ENCODE measurements around the gene CPEB2. TPM values are rescaled to one million over a fixed set of nuclear protein-coding genes. Genes with fewer than 3 reads are reported as not detected.

CPEB2 gene
- total and polyA plus RNA-seq, 9 of the 15 experiments (the other 6 are each of a cell fraction or from before 2014, with no cell fraction given), result 0.39 to 3.0 (median 1.4) TPM

DNA sequence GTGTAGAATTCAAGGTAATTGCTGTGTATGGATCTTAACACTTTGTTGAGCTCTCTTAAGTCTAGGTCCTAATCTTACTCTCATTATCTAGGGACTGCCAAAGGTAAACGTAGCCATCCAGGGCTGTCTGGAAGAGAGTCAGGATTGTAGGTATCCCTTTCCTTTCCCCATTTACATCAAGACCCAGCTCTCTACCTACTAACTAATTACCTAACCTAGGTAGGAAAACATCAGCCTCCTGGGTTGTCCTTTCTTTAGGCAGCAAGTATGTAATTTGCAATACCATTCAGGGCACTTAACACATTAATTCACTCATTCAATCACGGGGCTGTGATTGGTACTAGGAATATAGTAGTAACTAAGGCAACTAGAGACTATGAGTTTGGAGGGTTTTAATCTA, 15.2 kb upstream of the CPEB2 start:
- Histone ChIP-seq H3K9ac (ENCODE audit: insufficient read depth in 1 of 2, low read depth in 2 of 2, low read length in 2 of 2) (no peak overlapping the region), H3K4me3 (no peak overlapping the region), H3K9me1 (ENCODE audit: control insufficient read depth, insufficient read depth, low read length) (no peaks in the 10 kb centered on the region), H4K20me1 (replicated peaks; ENCODE audit: control insufficient read depth, insufficient read depth, low read length) (no peaks in the 10 kb centered on the region), H3K4me2 (ENCODE audit: insufficient read depth, low read length) (no peak overlapping the region), H3K27ac (ENCODE audit: extremely low read depth, low read depth, low read length) (no peak overlapping the region), H3K27me3 (ENCODE audit: control insufficient read depth in 2 of 2, insufficient read depth in 2 of 2, low read length in 2 of 2) (0 out of 5 replicates have a peak, but pooled peaks cover 0 to 2% of the 10 kb centered on the region in 2 experiments), H3K9me3 (replicated peaks; ENCODE audit: control insufficient read depth, insufficient read depth, low read depth, low read length) (no peaks in the 10 kb centered on the region), H3K79me2 (ENCODE audit: control insufficient read depth, insufficient read depth, low read length) (no peaks in the 10 kb centered on the region), H2AFZ (ENCODE audit: low read depth, low read length) (no peak overlapping the region), H3K36me3 (ENCODE audit: control insufficient read depth, insufficient read depth, low read length) (no peaks in the 10 kb centered on the region), H3K4me1 (replicated peaks in 1 of 2; ENCODE audit: control insufficient read depth in 2 of 2, insufficient read depth in 2 of 2, low read length in 2 of 2) (no peaks in the 10 kb centered on the region)
- TF ChIP-seq SAP30 (IDR thresholded peaks at IDR 0.05; ENCODE audit: borderline replicate concordance, insufficient read depth, low read depth, low read length, poor library complexity, severe bottlenecking) (no peak), SIX5 (IDR thresholded peaks at IDR 0.05; ENCODE audit: borderline replicate concordance in 1 of 2, insufficient read depth in 1 of 2, low read depth in 1 of 2, low read length in 2 of 2) (no peak), NR3C1 (CRISPR knock-in tag; IDR thresholded peaks at IDR 0.05) (no peak), ZNF584 (CRISPR knock-in tag; IDR thresholded peaks at IDR 0.05; ENCODE audit: low read depth) (no peak), ILF3 (IDR thresholded peaks at IDR 0.05; ENCODE audit: borderline replicate concordance) (no peak), MYNN (IDR thresholded peaks at IDR 0.05) (no peak), MYNN (CRISPR knock-in tag; IDR thresholded peaks at IDR 0.05) (no peak), MBD2 (IDR thresholded peaks at IDR 0.05; ENCODE audit: borderline replicate concordance, low read depth) (no peak), GTF2E2 (tag; IDR thresholded peaks at IDR 0.05) (no peak), CBX5 (IDR thresholded peaks at IDR 0.05; ENCODE audit: borderline replicate concordance, low read depth) (no peak), ETV6 (IDR thresholded peaks at IDR 0.05; ENCODE audit: borderline replicate concordance in 1 of 2, low read depth in 2 of 2, low read length in 1 of 2) (no peak), ETV6 (CRISPR knock-in tag; IDR thresholded peaks at IDR 0.05; ENCODE audit: borderline replicate concordance) (no peak), KDM5B (IDR thresholded peaks at IDR 0.05; ENCODE audit: insufficient replicate concordance, low read depth, low read length) (no peak), SETDB1 (IDR thresholded peaks at IDR 0.05; ENCODE audit: low read length) (no peak), SP1 (CRISPR knock-in tag; IDR thresholded peaks at IDR 0.05) (no peak), MTF1 (CRISPR knock-in tag; IDR thresholded peaks at IDR 0.05; ENCODE audit: borderline replicate concordance) (no peak), RUNX1 (IDR thresholded peaks at IDR 0.05; ENCODE audit: low read depth) (no peak), TRIM24 (IDR thresholded peaks at IDR 0.05) (no peak), GABPB2 (CRISPR knock-in tag; conservative IDR thresholded peaks at IDR 0.05) (no peak), NFYB (IDR thresholded peaks at IDR 0.05; ENCODE audit: extremely low read depth, insufficient read length) (no peak), CBX3 (IDR thresholded peaks at IDR 0.05; ENCODE audit: borderline replicate concordance in 1 of 2, low read length in 2 of 2) (no peak), NCOA4 (IDR thresholded peaks at IDR 0.05; ENCODE audit: partially characterized antibody) (no peak)
- CTCF ChIA-PET (ENCODE audit: low intra/inter-chr PET ratio), result no interaction called here
- in situ Hi-C loops (cut with MboI), result no loop called here
- no TSS peak for BruUV-seq (replicated peaks)
- no peak for DNase-seq (ENCODE audit: extremely low read depth in 1 of 4, low spot score in 3 of 4)
- 5% methylated on average over 2 of the region's 2 CpGs for WGBS (ENCODE audit: insufficient coverage, low coverage, missing lambda C conversion rate)
- no peak for ATAC-seq
- intact Hi-C loops (cut with micrococcal nuclease), result no loop called here
- no peak for FAIRE-seq
- POLR2A ChIA-PET, result no interaction called here
